GM23338 (cell line): ENCODE measurements around the gene CYRIA.

Source experiments
- CREB1 ChIP-seq: fragments of 250-450 bp; sonication (Bioruptor Pico); IDR thresholded peaks from 2 replicates; pipeline ENCODE4 v1.5.0; 2020; ENCODE audit warnings: low read depth, mild to moderate bottlenecking, moderate library complexity
- CTCF ChIP-seq, 2 experiments: fragments of 200-600 bp in 1 of 2; sonication (generic) in 1 of 2; conservative IDR thresholded peaks; 2 replicates each; pipeline versions ENCODE4 v1.5.1 to v1.6.1; 2016 to 2017; ENCODE audit warnings: antibody characterized with exemption in 2 of 2, low read depth in 2 of 2, mild to moderate bottlenecking in 2 of 2, moderate library complexity in 1 of 2
- ETS1 ChIP-seq: IDR thresholded peaks from 2 replicates; pipeline ENCODE4 v1.6.1; 2016; ENCODE audit warnings: antibody characterized with exemption
- EZH2 ChIP-seq: fragments of 200-600 bp; sonication (generic); IDR thresholded peaks from one replicate; pipeline ENCODE4 v1.8.0; 2017; ENCODE audit warnings: antibody characterized with exemption, mild to moderate bottlenecking, low read depth; ENCODE audit not compliant: unreplicated experiment
- EZH2phosphoT487 ChIP-seq: fragments of 200-600 bp; sonication (generic); IDR thresholded peaks from one replicate; pipeline ENCODE4 v1.8.1; 2018; ENCODE audit warnings: antibody characterized with exemption; ENCODE audit not compliant: unreplicated experiment
- JUNB ChIP-seq: IDR thresholded peaks from one replicate; pipeline ENCODE4 v1.6.1; 2016; ENCODE audit warnings: antibody characterized with exemption; ENCODE audit not compliant: unreplicated experiment
- POLR2AphosphoS5 ChIP-seq: IDR thresholded peaks from 2 replicates; pipeline ENCODE4 v1.6.1; 2016; ENCODE audit warnings: antibody characterized with exemption, low read depth
- STAT1 ChIP-seq: IDR thresholded peaks from one replicate; pipeline ENCODE4 v1.6.1; 2016; ENCODE audit warnings: antibody characterized with exemption; ENCODE audit not compliant: unreplicated experiment
- TF ChIP-seq, protein P1 (sequence below): IDR thresholded peaks from one replicate; pipeline ENCODE4 v1.6.1; 2018; ENCODE audit warnings: antibody characterized with exemption; ENCODE audit not compliant: unreplicated experiment

GRCh38 chr2:16625201-16625729 lies 40.4 kb downstream of the CYRIA start:
- TF ChIP-seq EZH2phosphoT487: no peak
- no peak for TF ChIP-seq CTCF (conservative IDR thresholded peaks at IDR 0.05; ENCODE audit: low read depth in 2 of 2)
- TF ChIP-seq, protein P1, sequence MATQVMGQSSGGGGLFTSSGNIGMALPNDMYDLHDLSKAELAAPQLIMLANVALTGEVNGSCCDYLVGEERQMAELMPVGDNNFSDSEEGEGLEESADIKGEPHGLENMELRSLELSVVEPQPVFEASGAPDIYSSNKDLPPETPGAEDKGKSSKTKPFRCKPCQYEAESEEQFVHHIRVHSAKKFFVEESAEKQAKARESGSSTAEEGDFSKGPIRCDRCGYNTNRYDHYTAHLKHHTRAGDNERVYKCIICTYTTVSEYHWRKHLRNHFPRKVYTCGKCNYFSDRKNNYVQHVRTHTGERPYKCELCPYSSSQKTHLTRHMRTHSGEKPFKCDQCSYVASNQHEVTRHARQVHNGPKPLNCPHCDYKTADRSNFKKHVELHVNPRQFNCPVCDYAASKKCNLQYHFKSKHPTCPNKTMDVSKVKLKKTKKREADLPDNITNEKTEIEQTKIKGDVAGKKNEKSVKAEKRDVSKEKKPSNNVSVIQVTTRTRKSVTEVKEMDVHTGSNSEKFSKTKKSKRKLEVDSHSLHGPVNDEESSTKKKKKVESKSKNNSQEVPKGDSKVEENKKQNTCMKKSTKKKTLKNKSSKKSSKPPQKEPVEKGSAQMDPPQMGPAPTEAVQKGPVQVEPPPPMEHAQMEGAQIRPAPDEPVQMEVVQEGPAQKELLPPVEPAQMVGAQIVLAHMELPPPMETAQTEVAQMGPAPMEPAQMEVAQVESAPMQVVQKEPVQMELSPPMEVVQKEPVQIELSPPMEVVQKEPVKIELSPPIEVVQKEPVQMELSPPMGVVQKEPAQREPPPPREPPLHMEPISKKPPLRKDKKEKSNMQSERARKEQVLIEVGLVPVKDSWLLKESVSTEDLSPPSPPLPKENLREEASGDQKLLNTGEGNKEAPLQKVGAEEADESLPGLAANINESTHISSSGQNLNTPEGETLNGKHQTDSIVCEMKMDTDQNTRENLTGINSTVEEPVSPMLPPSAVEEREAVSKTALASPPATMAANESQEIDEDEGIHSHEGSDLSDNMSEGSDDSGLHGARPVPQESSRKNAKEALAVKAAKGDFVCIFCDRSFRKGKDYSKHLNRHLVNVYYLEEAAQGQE: no peak
- peak; percentile 60 for TF ChIP-seq JUNB
- TF ChIP-seq POLR2AphosphoS5: no peak
- TF ChIP-seq STAT1: no peak
- no peak for TF ChIP-seq CREB1 (CRISPR knock-in tag)
- TF ChIP-seq EZH2: no peak
- no peak for TF ChIP-seq ETS1
